CD4-positive, alpha-beta memory T cell (primary cell): ENCODE measurements around the gene NCKAP5. TPM values are rescaled to one million over a fixed set of nuclear protein-coding genes. Genes with fewer than 3 reads are reported as not detected.
"Not testable (repeated sequence)": the region's sequence is repeated elsewhere in the genome, so short reads cannot be mapped to it uniquely, and the experiment has no call there.

Experiments used
- CTCF ChIA-PET: fragments of 350-600 bp; sonication (Branson Sonifier 250); formaldehyde crosslinking; loops from one replicate; lab custom pipeline; 2021; ENCODE audit warnings: inconsistent platforms; ENCODE audit not compliant: partially characterized antibody; lab: Charles Lee
- POLR2A ChIA-PET: fragments of 350-600 bp; sonication (Branson Sonifier 250); formaldehyde crosslinking; loops from one replicate; lab custom pipeline; 2021; ENCODE audit not compliant: partially characterized antibody; lab: Charles Lee
- DNase-seq, 5 donors: peaks; one replicate each; pipeline versions ENCODE4 v3.0.0 to v3.0.0-alpha.2; 2020 to 2022; ENCODE audit warnings: mixed read lengths in 1 of 5
- H3K27ac ChIP-seq: one replicate; pipeline ENCODE4 v1.7.0; 2013; ENCODE audit warnings: low read depth, low read length
- H3K27me3 ChIP-seq: 2 replicates; pipeline ENCODE4 v1.7.0; 2013; ENCODE audit warnings: mild to moderate bottlenecking, low read length, moderate library complexity; ENCODE audit not compliant: insufficient read depth
- H3K36me3 ChIP-seq: 2 replicates; pipeline ENCODE4 v1.7.0; 2013; ENCODE audit warnings: mild to moderate bottlenecking, low read length, moderate library complexity; ENCODE audit not compliant: insufficient read depth
- H3K4me1 ChIP-seq: 2 replicates; pipeline ENCODE4 v1.7.0; 2013; ENCODE audit warnings: mild to moderate bottlenecking, low read length, moderate library complexity; ENCODE audit not compliant: insufficient read depth
- H3K4me3 ChIP-seq, 2 donors: one replicate each; pipeline ENCODE4 v1.7.0; 2013; ENCODE audit warnings: low read length in 2 of 2, mild to moderate bottlenecking in 1 of 2
- H3K9me3 ChIP-seq, 2 donors: one replicate each; pipeline ENCODE4 v1.7.0; 2013; ENCODE audit warnings: low read length in 2 of 2, control low read depth in 1 of 2; ENCODE audit not compliant: control insufficient read depth in 1 of 2
- H3K27ac Mint-ChIP-seq, 7 donors: one replicate each; pipeline ENCODE4 v1.8.0; 2020 to 2021; ENCODE audit warnings: mixed read lengths in 7 of 7, mild to moderate bottlenecking in 6 of 7, inconsistent platforms in 3 of 7, moderate library complexity in 3 of 7
- H3K27me3 Mint-ChIP-seq, 2 donors: one replicate each; pipeline ENCODE4 v1.8.0; 2020 to 2021; ENCODE audit warnings: mixed read lengths in 2 of 2
- H3K36me3 Mint-ChIP-seq, 2 donors: one replicate each; pipeline ENCODE4 v1.8.0; 2020 to 2021; ENCODE audit warnings: mixed read lengths in 2 of 2, inconsistent platforms in 1 of 2, mild to moderate bottlenecking in 1 of 2
- H3K4me1 Mint-ChIP-seq, 4 donors: one replicate each; pipeline ENCODE4 v1.8.0; 2020 to 2021; ENCODE audit warnings: mixed read lengths in 4 of 4, mild to moderate bottlenecking in 1 of 4
- H3K4me3 Mint-ChIP-seq, 8 donors: one replicate each; pipeline ENCODE4 v1.8.0; 2020 to 2021; ENCODE audit warnings: mixed read lengths in 8 of 8, mild to moderate bottlenecking in 7 of 8, moderate library complexity in 6 of 8, inconsistent platforms in 3 of 8
- H3K9me3 Mint-ChIP-seq, 8 donors: one replicate each; pipeline ENCODE4 v1.8.0; 2020 to 2021; ENCODE audit warnings: mixed read lengths in 8 of 8, mild to moderate bottlenecking in 5 of 8, inconsistent platforms in 3 of 8, moderate library complexity in 1 of 8
- intact Hi-C: fragments of 100-400 bp; cut with micrococcal nuclease; formaldehyde crosslinking; loops from one replicate; pipeline ENCODE4 v1.15.1; 2023
- polyA plus RNA-seq, 2 donors: library from polyadenylated mRNA; unstranded; fragments of 300-500 nt; fragmentation: Illumina TruSeq; gene quantifications; one replicate each; pipeline ENCODE4 v1.2.3, GENCODE V29; 2021
- total RNA-seq, 2 experiments: library from RNA; stranded (reverse); gene quantifications; one replicate each; pipeline ENCODE4 v1.2.3, GENCODE V29; 2021

NCKAP5 gene
- total and polyA plus RNA-seq, 4 experiments from 2014 or later: not detected

DNA sequence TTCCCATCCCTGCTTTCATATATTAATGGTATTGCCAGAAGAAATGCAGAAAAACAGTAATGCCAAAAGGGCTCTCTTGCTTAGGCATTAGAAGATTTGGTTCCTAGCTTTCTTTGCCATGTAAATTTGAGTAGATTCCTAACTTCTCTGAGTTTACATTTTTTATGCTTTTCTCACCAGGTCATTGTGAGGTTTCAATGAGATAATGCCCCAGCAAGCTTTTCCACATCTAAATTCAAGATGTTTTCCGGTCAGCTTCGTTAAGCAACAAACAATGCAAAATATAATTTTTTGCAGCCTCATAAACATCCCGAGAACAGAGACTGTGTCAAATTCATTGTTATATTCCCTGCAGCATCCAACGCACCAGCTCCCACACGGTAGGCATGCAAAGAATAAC is 44.9 kb downstream of the NCKAP5 start:
- no peak overlapping the region for H3K27ac ChIP-seq
- no peak for DNase-seq
- ChIA-PET CTCF (no interaction called here), POLR2A (no interaction called here)
- H3K4me1 ChIP-seq: no peaks in the 10 kb centered on the region
- H3K36me3 Mint-ChIP-seq: no peaks in the 10 kb centered on the region
- no peaks in the 10 kb centered on the region for H3K4me1 Mint-ChIP-seq
- no peaks in the 10 kb centered on the region for H3K36me3 ChIP-seq
- no peak overlapping the region for H3K27ac Mint-ChIP-seq
- intact Hi-C loops: no loop called here
- H3K9me3 ChIP-seq: no peaks in the 10 kb centered on the region
- no peaks in the 10 kb centered on the region for H3K27me3 ChIP-seq
- H3K9me3 Mint-ChIP-seq: peaks cover 0 to 3% (median 0%) of the 10 kb centered on the region in 8 donors
- H3K27me3 Mint-ChIP-seq: no peaks in the 10 kb centered on the region
- no peak overlapping the region for H3K4me3 ChIP-seq
- no peak overlapping the region for H3K4me3 Mint-ChIP-seq

DNA sequence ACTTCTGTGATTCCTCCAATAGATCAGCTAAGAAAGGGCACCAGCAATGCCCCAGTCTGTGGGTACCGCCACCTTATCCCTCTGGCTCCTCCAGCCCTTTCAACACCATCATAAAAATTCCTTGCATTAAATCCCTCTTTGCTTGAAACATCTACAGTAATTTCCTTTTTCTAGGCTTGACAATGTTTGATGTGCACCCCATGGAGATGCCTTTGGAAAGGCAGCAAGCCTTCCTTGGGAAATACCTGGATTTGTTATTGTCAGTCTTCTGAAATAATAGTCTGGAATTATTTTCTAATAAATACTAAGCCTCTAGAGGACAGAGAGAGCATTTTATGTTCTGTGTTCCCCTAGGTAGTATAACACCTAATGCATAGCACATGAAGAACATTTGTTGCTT is 46.1 kb downstream of the NCKAP5 start:
- no peaks in the 10 kb centered on the region for H3K27me3 ChIP-seq
- no peak overlapping the region for H3K4me3 ChIP-seq
- DNase-seq: no peak
- ChIA-PET POLR2A (no interaction called here), CTCF (no interaction called here)
- H3K27me3 Mint-ChIP-seq: no peaks in the 10 kb centered on the region
- no peaks in the 10 kb centered on the region for H3K36me3 Mint-ChIP-seq
- no peak overlapping the region for H3K27ac Mint-ChIP-seq
- no peak overlapping the region for H3K4me3 Mint-ChIP-seq
- H3K4me1 ChIP-seq: no peaks in the 10 kb centered on the region
- H3K9me3 Mint-ChIP-seq: peaks cover 0 to 3% (median 0%) of the 10 kb centered on the region in 8 donors
- H3K4me1 Mint-ChIP-seq: no peaks in the 10 kb centered on the region
- H3K36me3 ChIP-seq: no peaks in the 10 kb centered on the region
- H3K27ac ChIP-seq: no peak overlapping the region
- H3K9me3 ChIP-seq: no peaks in the 10 kb centered on the region
- intact Hi-C loops: no loop called here

DNA sequence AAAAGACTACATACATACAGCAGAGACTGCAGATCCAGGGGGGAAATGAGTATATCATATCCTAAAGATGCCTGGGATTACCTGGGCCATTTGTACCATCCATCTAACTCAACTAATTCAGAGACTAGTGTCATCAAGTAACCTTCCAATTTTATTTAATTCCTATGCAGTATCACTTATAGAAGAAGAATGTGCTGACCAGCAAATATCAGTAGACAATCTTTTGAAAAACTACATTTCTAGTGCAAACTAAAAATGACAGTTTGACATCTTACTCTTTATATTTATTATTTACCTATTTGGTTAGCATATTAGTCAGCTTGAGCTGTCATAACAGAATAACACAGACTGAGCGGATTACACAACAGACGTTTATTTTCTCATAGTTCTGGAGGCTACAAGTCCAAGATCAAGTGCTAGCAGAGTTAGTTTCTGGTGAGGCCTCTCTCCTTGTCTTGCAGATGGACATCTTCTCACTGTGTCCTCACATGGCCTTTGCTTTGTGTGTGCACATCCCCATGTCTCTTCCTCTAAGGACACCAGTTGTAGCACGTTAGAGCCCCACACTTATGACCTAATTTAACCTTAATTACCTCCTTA is 47.0 kb downstream of the NCKAP5 start:
- H3K4me3 Mint-ChIP-seq: no peak overlapping the region
- no peaks in the 10 kb centered on the region for H3K9me3 Mint-ChIP-seq

DNA sequence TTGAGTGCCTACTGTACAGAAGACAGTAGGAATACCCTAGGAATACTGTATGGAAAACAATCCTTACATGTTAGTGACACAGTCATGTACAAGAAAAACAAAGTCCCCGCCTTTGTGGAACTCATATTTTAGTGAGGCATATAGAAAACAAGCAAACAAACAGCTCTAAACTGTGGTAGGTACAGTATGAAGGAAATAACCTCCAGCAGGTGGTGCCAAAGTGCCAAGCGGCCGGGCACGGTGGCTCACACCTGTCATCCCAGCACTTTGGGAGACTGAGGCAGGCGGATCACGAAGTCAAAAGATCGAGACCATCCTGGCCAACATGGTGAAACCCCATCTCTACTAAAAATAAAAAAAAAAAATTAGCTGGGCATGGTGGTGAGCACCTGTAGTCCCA is 48.6 kb downstream of the NCKAP5 start:
- H3K4me1 ChIP-seq, H3K9me3 Mint-ChIP-seq, intact Hi-C loops, H3K36me3 Mint-ChIP-seq, H3K27ac ChIP-seq, H3K9me3 ChIP-seq, H3K27me3 Mint-ChIP-seq, H3K4me3 Mint-ChIP-seq, H3K4me3 ChIP-seq, H3K27me3 ChIP-seq, H3K4me1 Mint-ChIP-seq, POLR2A ChIA-PET, DNase-seq, H3K36me3 ChIP-seq, H3K27ac Mint-ChIP-seq: not testable (repeated sequence)
- CTCF ChIA-PET: interaction anchor here (1.2 kb wide), 1 partner anchor 325 kb away, joined by 4 read pairs; no protein-coding TSS in a partner anchor

More for the DNA sequence above, 47.0 kb downstream of the NCKAP5 start:
- H3K4me3 ChIP-seq: no peak overlapping the region
- no peaks in the 10 kb centered on the region for H3K36me3 Mint-ChIP-seq
- H3K36me3 ChIP-seq: no peaks in the 10 kb centered on the region
- no peaks in the 10 kb centered on the region for H3K4me1 ChIP-seq
- H3K27me3 ChIP-seq: no peaks in the 10 kb centered on the region
- no peaks in the 10 kb centered on the region for H3K9me3 ChIP-seq
- H3K4me1 Mint-ChIP-seq: no peaks in the 10 kb centered on the region
- ChIA-PET POLR2A (no interaction called here), CTCF (no interaction called here)
- intact Hi-C loops: no loop called here
- no peak overlapping the region for H3K27ac ChIP-seq
- no peak for DNase-seq
- H3K27ac Mint-ChIP-seq: no peak overlapping the region
- no peaks in the 10 kb centered on the region for H3K27me3 Mint-ChIP-seq

DNA sequence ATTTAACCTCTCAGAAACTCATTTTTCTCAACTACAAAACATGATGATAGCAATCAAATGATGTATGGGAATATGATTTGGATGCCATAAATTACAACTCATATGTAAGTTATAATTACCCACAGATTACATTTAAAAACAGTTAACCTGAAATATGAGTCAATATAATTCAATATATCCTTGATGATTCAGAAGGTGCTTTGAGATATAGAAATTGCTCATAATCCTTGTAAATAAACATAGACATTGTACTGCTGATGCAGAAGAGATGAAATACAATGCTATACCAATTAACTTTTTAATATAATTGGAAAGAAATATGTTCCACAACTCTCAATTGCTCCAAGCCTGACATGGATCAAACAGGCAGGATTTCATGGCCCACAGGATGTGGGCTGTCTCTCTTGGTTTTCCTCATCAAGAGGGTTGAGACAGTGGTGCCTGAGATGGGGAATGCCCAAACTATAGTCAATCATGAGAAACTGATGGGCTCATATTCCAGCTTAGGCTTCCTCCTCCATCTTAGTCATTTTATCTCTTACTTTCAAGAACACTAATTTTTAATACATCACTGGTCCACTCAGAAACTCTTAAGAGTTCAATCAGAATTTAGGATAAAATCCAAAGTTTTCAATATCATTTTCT is 49.4 kb downstream of the NCKAP5 start:
- POLR2A ChIA-PET: no interaction called here
- H3K27ac Mint-ChIP-seq: no peak overlapping the region
- Histone ChIP-seq H3K27me3 (no peaks in the 10 kb centered on the region), H3K27ac (no peak overlapping the region), H3K4me3 (no peak overlapping the region), H3K4me1 (no peaks in the 10 kb centered on the region), H3K36me3 (no peaks in the 10 kb centered on the region), H3K9me3 (no peaks in the 10 kb centered on the region)
- intact Hi-C loops: no loop called here
- H3K27me3 Mint-ChIP-seq: no peaks in the 10 kb centered on the region
- no peaks in the 10 kb centered on the region for H3K4me1 Mint-ChIP-seq
- no peaks in the 10 kb centered on the region for H3K9me3 Mint-ChIP-seq
- no peak overlapping the region for H3K4me3 Mint-ChIP-seq
- H3K36me3 Mint-ChIP-seq: no peaks in the 10 kb centered on the region
- DNase-seq: no peak
- CTCF ChIA-PET: interaction anchor here (1.2 kb wide), 1 partner anchor 326 kb away, joined by 4 read pairs; no protein-coding TSS in a partner anchor

DNA sequence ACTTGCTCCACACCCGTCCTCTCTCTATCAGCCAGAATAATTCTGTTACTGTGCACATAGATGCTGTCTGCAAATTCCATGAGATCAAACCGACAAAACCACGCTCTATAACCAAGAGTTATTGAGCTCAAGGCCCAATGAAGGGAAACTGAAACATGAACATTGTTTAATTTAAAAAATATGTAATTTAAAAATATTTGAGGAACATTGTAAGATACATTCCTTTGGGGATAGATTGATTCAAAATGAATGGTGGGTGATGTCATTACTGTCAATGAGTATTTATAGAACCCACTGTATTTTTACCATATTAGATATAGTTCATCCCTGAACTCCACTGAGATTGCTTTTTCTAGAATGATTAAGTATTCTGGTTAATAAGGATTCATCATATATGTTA is 50.4 kb downstream of the NCKAP5 start:
- no peak for DNase-seq
- CTCF ChIA-PET: interaction anchor here (0.7 kb wide), 1 partner anchor 26 kb away, joined by 3 read pairs; no protein-coding TSS in a partner anchor
- Mint-ChIP-seq H3K4me1 (no peaks in the 10 kb centered on the region), H3K9me3 (no peaks in the 10 kb centered on the region), H3K27me3 (no peaks in the 10 kb centered on the region), H3K36me3 (no peaks in the 10 kb centered on the region), H3K27ac (no peak overlapping the region), H3K4me3 (no peak overlapping the region)
- no peaks in the 10 kb centered on the region for H3K4me1 ChIP-seq
- intact Hi-C loops: no loop called here
- H3K27me3 ChIP-seq: no peaks in the 10 kb centered on the region
- no peaks in the 10 kb centered on the region for H3K36me3 ChIP-seq
- POLR2A ChIA-PET: no interaction called here
- H3K27ac ChIP-seq: no peak overlapping the region
- H3K4me3 ChIP-seq: no peak overlapping the region
- H3K9me3 ChIP-seq: no peaks in the 10 kb centered on the region

DNA sequence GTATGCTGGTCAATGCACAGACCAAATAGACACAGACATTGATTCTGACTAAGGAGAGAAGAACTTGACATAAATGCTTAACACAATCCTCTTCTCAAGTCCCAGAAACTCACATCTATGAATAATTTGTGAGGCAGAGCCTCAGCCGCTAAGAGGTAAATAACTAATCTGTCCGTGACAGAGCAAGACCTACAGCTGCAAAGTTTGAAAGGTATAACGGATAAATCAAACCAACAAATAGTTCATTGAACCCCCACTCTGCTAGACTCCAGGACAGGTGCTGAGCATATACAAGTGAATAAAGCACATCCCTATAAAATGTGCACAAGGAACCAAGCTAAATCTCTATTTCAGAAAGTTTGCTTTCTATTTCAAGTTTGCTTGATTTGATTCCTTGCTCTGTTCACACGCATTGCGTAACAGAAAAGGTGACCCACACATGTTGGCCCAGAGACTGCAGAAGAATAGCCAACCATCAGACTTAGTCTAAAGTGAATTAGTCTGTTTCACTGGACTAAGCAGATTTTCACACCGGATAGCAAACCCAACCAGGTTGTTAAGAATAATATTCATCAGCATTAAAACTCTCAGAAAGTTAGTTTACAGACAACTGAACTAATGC is 51.7 kb downstream of the NCKAP5 start:
- H3K27me3 ChIP-seq: no peaks in the 10 kb centered on the region
- Mint-ChIP-seq H3K27ac (no peak overlapping the region), H3K36me3 (no peaks in the 10 kb centered on the region), H3K4me3 (no peak overlapping the region), H3K27me3 (no peaks in the 10 kb centered on the region), H3K4me1 (no peaks in the 10 kb centered on the region), H3K9me3 (no peaks in the 10 kb centered on the region)
- H3K4me1 ChIP-seq: no peaks in the 10 kb centered on the region
- H3K9me3 ChIP-seq: no peaks in the 10 kb centered on the region
- H3K27ac ChIP-seq: no peak overlapping the region
- no peak overlapping the region for H3K4me3 ChIP-seq
- ChIA-PET POLR2A (no interaction called here), CTCF (no interaction called here)
- intact Hi-C loops: no loop called here
- no peaks in the 10 kb centered on the region for H3K36me3 ChIP-seq
- DNase-seq: no peak
